Breast epithelium (tissue), 4 donors: Measurements from ENCODE around the gene ATAD3A. TPM values are rescaled to one million over a fixed set of nuclear protein-coding genes. Genes with fewer than 3 reads are reported as not detected.
"Not testable (repeated sequence)": the region's sequence is repeated elsewhere in the genome, so short reads cannot be mapped to it uniquely, and the experiment has no call there.

Source experiments
- DNase-seq, 2 donors: peaks; one replicate each; pipeline ENCODE4 v3.0.0-alpha.2; 2019; ENCODE audit warnings: low spot score in 2 of 2
- H3K27ac ChIP-seq, 2 donors: fragments of 200-600 bp; sonication (generic) in 1 of 2; one replicate each; pipeline ENCODE4 v1.5.1; 2016 to 2019; ENCODE audit warnings: mild to moderate bottlenecking in 1 of 2
- H3K27me3 ChIP-seq, 2 donors: fragments of 200-600 bp; sonication (generic) in 1 of 2; one replicate each; pipeline versions ENCODE4 v1.5.1 to v1.6.0; 2017 to 2019; ENCODE audit warnings: control low read depth in 1 of 2, mild to moderate bottlenecking in 1 of 2
- H3K36me3 ChIP-seq: fragments of 200-600 bp; one replicate; pipeline ENCODE4 v1.5.1; 2019
- H3K4me1 ChIP-seq, 2 donors: fragments of 200-600 bp; sonication (generic); one replicate each; pipeline ENCODE4 v1.5.1; 2016 to 2019; ENCODE audit warnings: control low read depth in 1 of 2
- H3K4me3 ChIP-seq, 3 donors: fragments of 200-600 bp; sonication (generic); 1 replicate in 2 of 3; 2 replicates in 1 of 3; pipeline ENCODE4 v1.5.1; 2016 to 2019; ENCODE audit warnings: mild to moderate bottlenecking in 3 of 3, moderate library complexity in 2 of 3
- H3K9me3 ChIP-seq, 2 donors: fragments of 200-600 bp; sonication (generic) in 1 of 2; one replicate each; pipeline ENCODE4 v1.5.1; 2016 to 2019; ENCODE audit warnings: control low read depth in 1 of 2
- CTCF ChIP-seq, 3 donors: fragments of 450-650 bp; IDR thresholded peaks; one replicate each; pipeline ENCODE4 v1.5.1; 2016 to 2017; ENCODE audit warnings: antibody characterized with exemption in 3 of 3, mild to moderate bottlenecking in 3 of 3, moderate library complexity in 3 of 3
- POLR2A ChIP-seq: fragments of 450-650 bp; IDR thresholded peaks from one replicate; pipeline ENCODE4 v1.6.1; 2016; ENCODE audit warnings: antibody characterized with exemption, mild to moderate bottlenecking, moderate library complexity
- POLR2AphosphoS5 ChIP-seq, 3 donors: sonication (generic); formaldehyde crosslinking; IDR thresholded peaks; one replicate each; pipeline ENCODE4 v1.6.1; 2017; ENCODE audit warnings: antibody characterized with exemption in 3 of 3
- intact Hi-C: fragments of 100-400 bp; cut with DNase I; formaldehyde crosslinking; loops from one replicate; pipeline ENCODE4 v1.15.1; 2023; ENCODE audit warnings: low total_unique reads
- total RNA-seq, 3 donors: library from RNA; depleted of rRNA; stranded (reverse); fragments of >200 nt; gene quantifications; one replicate each; pipeline ENCODE4 v1.1.0, GENCODE V29; 2016

The ATAD3A gene
- 10 to 100 TPM; 14.9 to 22.3 (median 15.5) TPM for total RNA-seq

- H3K4me1 ChIP-seq = no peaks in the 10 kb centered on the region
- H3K4me3 ChIP-seq = peak within 1 kb of the TSS; percentile 78 to 93 (median 83)
- H3K27ac ChIP-seq = peak within 1 kb of the TSS; percentile 95 to 96
- H3K9me3 ChIP-seq = no peaks in the 10 kb centered on the region
- H3K36me3 ChIP-seq = no peaks in the 10 kb centered on the region
- DNase-seq = peak; percentile 96 to 98
- intact Hi-C loops = no loop called here
- no peak for TF ChIP-seq POLR2A
- peak; percentile 92 to 93 (median 93) for TF ChIP-seq POLR2AphosphoS5 (IDR thresholded peaks at IDR 0.05)
- no peaks in the 10 kb centered on the region for H3K27me3 ChIP-seq
Measured at GRCh38 chr1:1511533-1512285, at the start of gene ATAD3A. Gene ATAD3A (plus strand): TSS chr1:1512162. CDS start chr1:1512269, 107 bp downstream.

- no peak for TF ChIP-seq POLR2AphosphoS5 (IDR thresholded peaks at IDR 0.05)
- TF ChIP-seq POLR2A = no peak
- no peak for TF ChIP-seq CTCF (IDR thresholded peaks at IDR 0.05)
- Histone ChIP-seq H3K27ac (peak overlapping the region; percentile 68 to 69), H3K4me3 (peak overlapping the region in 2 of 3 donors; percentile 49 to 61), H3K9me3 (no peaks in the 10 kb centered on the region), H3K4me1 (no peaks in the 10 kb centered on the region), H3K27me3 (no peaks in the 10 kb centered on the region), H3K36me3 (no peaks in the 10 kb centered on the region)
- DNase-seq = peak in 1 of 2 donors; percentile 57
- intact Hi-C loops = no loop called here
Measured at GRCh38 chr1:1462318-1462966, 49.5 kb upstream of the ATAD3A start.

GRCh38 chr1:1463312-1463711, 48.6 kb upstream of the ATAD3A start:
- DNase-seq = no peak
- Histone ChIP-seq H3K27me3 (no peaks in the 10 kb centered on the region), H3K4me3 (no peak overlapping the region), H3K4me1 (no peaks in the 10 kb centered on the region), H3K27ac (no peak overlapping the region), H3K36me3 (no peaks in the 10 kb centered on the region), H3K9me3 (no peaks in the 10 kb centered on the region)
- intact Hi-C loops = no loop called here
- TF ChIP-seq CTCF (IDR thresholded peaks at IDR 0.05) (no peak), POLR2AphosphoS5 (IDR thresholded peaks at IDR 0.05) (no peak), POLR2A (no peak)

GRCh38 chr1:1468196-1468985, 43.6 kb upstream of the ATAD3A start:
- DNase-seq, H3K9me3 ChIP-seq, intact Hi-C loops: not testable (repeated sequence)

GRCh38 chr1:1470626-1471388, 41.2 kb upstream of the ATAD3A start:
- peak overlapping the region; percentile 85 to 87 for H3K27ac ChIP-seq
- H3K36me3 ChIP-seq = no peaks in the 10 kb centered on the region
- H3K9me3 ChIP-seq = no peaks in the 10 kb centered on the region
- intact Hi-C loops = no loop called here
- DNase-seq = no peak
- peak overlapping the region; percentile 58 to 85 (median 77) for H3K4me3 ChIP-seq
- TF ChIP-seq POLR2A = no peak
- TF ChIP-seq POLR2AphosphoS5 (IDR thresholded peaks at IDR 0.05) = no peak
- TF ChIP-seq CTCF (IDR thresholded peaks at IDR 0.05) = no peak
- no peaks in the 10 kb centered on the region for H3K27me3 ChIP-seq
- H3K4me1 ChIP-seq = peaks cover 0 to 4% of the 10 kb centered on the region in 2 donors

More at GRCh38 chr1:1468196-1468985, 43.6 kb upstream of the ATAD3A start:
- not testable (repeated sequence) for H3K27ac ChIP-seq, H3K4me3 ChIP-seq, H3K4me1 ChIP-seq, H3K27me3 ChIP-seq, H3K36me3 ChIP-seq
